ENCODE measurements around the gene DMRTB1. TPM values are rescaled to one million over a fixed set of nuclear protein-coding genes. Genes with fewer than 3 reads are reported as not detected.

The DMRTB1 gene
- total and polyA plus RNA-seq, 2 of the 4 experiments (the other 2 are of a cell fraction) = not detected

DNA sequence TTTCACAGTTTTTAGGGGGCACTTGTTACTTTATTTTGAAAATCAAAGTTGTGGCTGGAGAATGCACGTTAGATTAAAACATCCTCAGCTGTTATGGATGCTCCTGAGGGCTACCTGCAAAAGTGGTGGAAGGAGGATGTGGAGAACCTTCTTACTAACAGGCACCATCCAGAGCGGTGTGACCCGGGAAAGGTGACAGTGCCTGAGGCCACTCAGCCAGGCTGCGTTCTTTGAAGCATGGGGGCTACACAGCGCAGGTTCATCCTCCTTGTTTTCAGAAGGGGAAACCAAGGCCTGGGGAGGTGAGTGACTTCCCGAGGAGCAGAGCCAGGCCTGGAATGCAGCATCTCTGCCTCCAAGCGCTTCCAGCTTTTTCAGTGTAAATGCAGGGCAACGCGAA is 24.0 kb downstream of the DMRTB1 start:
- Histone ChIP-seq H3K9ac (ENCODE audit: low read depth, low read length) (no peak overlapping the region), H3K56ac (ENCODE audit: extremely low read depth, insufficient read depth, low read length) (no peak overlapping the region), H4K20me1 (ENCODE audit: insufficient read depth, low read length) (no peaks in the 10 kb centered on the region), H4K8ac (ENCODE audit: low read depth in 2 of 2, low read length in 2 of 2) (no peak overlapping the region), H2AK9ac (replicated peaks; ENCODE audit: low read depth, low read length, poor library complexity) (no peak overlapping the region), H3K9me3 (ENCODE audit: control insufficient read depth, insufficient read depth, low read length) (no peaks in the 10 kb centered on the region; the same call in 1 of the 2 replicates), H3K4me1 (ENCODE audit: control insufficient read depth, insufficient read depth, low read length) (no peaks in the 10 kb centered on the region), H3K4ac (ENCODE audit: low read depth, low read length) (no peak overlapping the region), H3K27ac (ENCODE audit: insufficient read depth, low read length) (no peak overlapping the region), H2BK20ac (ENCODE audit: low read depth, low read length) (no peak overlapping the region), H3K4me2 (ENCODE audit: low read depth, low read length) (no peak overlapping the region), H2AK5ac (ENCODE audit: low read depth, low read length) (no peak overlapping the region), H4K5ac (ENCODE audit: low read depth, low read length) (no peak overlapping the region), H4K91ac (ENCODE audit: insufficient read depth, low read depth, low read length) (no peak overlapping the region), H3K23ac (ENCODE audit: low read depth, low read length) (no peak overlapping the region), H3K36me3 (ENCODE audit: control insufficient read depth, insufficient read depth, low read length) (no peaks in the 10 kb centered on the region), H3K14ac (replicated peaks; ENCODE audit: low read depth, low read length) (no peak overlapping the region), H2BK15ac (ENCODE audit: low read depth, low read length) (no peak overlapping the region), H3K27me3 (ENCODE audit: control insufficient read depth, insufficient read depth, low read length) (peaks cover 46% of the 10 kb centered on the region), H3K9me1 (ENCODE audit: insufficient read depth, low read length) (no peaks in the 10 kb centered on the region; the same call in 1 of the 2 replicates), H3K79me1 (ENCODE audit: low read depth in 1 of 2, low read length in 2 of 2) (no peaks in the 10 kb centered on the region), H2BK5ac (ENCODE audit: low read depth, low read length, poor library complexity, severe bottlenecking) (no peak overlapping the region), H2BK120ac (ENCODE audit: low read depth, low read length) (no peak overlapping the region), H3K4me3 (ENCODE audit: insufficient read depth, low read depth, low read length) (no peak overlapping the region), H2AFZ (replicated peaks; ENCODE audit: low read length, poor library complexity) (no peak overlapping the region), H3K18ac (ENCODE audit: low read depth, low read length) (no peak overlapping the region)
- ATAC-seq (ENCODE audit: low read depth) = no peak
- CTCF ChIA-PET = no interaction called here
- intact Hi-C loops (cut with micrococcal nuclease) = no loop called here
- in situ Hi-C loops (cut with MboI; ENCODE audit: low sequenced_read_pairs) = no loop called here
- POLR2A ChIA-PET (ENCODE audit: unreplicated experiment) = no interaction called here
- TF ChIP-seq CEBPB (IDR thresholded peaks at IDR 0.05; ENCODE audit: low read depth, low read length) (no peak), MAZ (IDR thresholded peaks at IDR 0.05; ENCODE audit: borderline replicate concordance, low read depth, low read length) (no peak), RAD21 (IDR thresholded peaks at IDR 0.05; ENCODE audit: low read length) (no peak), MXI1 (IDR thresholded peaks at IDR 0.05; ENCODE audit: borderline replicate concordance, low read depth, low read length) (no peak), FOS (IDR thresholded peaks at IDR 0.05; ENCODE audit: low read depth, low read length) (no peak), RCOR1 (IDR thresholded peaks at IDR 0.05; ENCODE audit: insufficient replicate concordance, low read length) (no peak), NFE2L2 (IDR thresholded peaks at IDR 0.05; ENCODE audit: low read depth, low read length) (no peak), MAFK (IDR thresholded peaks at IDR 0.05; ENCODE audit: low read depth, low read length) (no peak), RFX5 (IDR thresholded peaks at IDR 0.05; ENCODE audit: low read depth, low read length) (no peak), SMC3 (IDR thresholded peaks at IDR 0.05; ENCODE audit: low read depth, low read length) (no peak), CHD1 (IDR thresholded peaks at IDR 0.05; ENCODE audit: low read depth, low read length) (no peak), BHLHE40 (IDR thresholded peaks at IDR 0.05; ENCODE audit: low read depth, low read length) (no peak), POLR2A (IDR thresholded peaks at IDR 0.05; ENCODE audit: low read depth, low read length) (no peak)
- TF ChIP-seq, protein P1, sequence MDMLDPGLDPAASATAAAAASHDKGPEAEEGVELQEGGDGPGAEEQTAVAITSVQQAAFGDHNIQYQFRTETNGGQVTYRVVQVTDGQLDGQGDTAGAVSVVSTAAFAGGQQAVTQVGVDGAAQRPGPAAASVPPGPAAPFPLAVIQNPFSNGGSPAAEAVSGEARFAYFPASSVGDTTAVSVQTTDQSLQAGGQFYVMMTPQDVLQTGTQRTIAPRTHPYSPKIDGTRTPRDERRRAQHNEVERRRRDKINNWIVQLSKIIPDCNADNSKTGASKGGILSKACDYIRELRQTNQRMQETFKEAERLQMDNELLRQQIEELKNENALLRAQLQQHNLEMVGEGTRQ (IDR thresholded peaks at IDR 0.05; ENCODE audit: low read depth, low read length) = no peak
- TF ChIP-seq, protein P2, sequence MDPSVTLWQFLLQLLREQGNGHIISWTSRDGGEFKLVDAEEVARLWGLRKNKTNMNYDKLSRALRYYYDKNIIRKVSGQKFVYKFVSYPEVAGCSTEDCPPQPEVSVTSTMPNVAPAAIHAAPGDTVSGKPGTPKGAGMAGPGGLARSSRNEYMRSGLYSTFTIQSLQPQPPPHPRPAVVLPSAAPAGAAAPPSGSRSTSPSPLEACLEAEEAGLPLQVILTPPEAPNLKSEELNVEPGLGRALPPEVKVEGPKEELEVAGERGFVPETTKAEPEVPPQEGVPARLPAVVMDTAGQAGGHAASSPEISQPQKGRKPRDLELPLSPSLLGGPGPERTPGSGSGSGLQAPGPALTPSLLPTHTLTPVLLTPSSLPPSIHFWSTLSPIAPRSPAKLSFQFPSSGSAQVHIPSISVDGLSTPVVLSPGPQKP (IDR thresholded peaks at IDR 0.05; ENCODE audit: borderline replicate concordance, low read depth, low read length) = no peak
- TF ChIP-seq, protein P3, sequence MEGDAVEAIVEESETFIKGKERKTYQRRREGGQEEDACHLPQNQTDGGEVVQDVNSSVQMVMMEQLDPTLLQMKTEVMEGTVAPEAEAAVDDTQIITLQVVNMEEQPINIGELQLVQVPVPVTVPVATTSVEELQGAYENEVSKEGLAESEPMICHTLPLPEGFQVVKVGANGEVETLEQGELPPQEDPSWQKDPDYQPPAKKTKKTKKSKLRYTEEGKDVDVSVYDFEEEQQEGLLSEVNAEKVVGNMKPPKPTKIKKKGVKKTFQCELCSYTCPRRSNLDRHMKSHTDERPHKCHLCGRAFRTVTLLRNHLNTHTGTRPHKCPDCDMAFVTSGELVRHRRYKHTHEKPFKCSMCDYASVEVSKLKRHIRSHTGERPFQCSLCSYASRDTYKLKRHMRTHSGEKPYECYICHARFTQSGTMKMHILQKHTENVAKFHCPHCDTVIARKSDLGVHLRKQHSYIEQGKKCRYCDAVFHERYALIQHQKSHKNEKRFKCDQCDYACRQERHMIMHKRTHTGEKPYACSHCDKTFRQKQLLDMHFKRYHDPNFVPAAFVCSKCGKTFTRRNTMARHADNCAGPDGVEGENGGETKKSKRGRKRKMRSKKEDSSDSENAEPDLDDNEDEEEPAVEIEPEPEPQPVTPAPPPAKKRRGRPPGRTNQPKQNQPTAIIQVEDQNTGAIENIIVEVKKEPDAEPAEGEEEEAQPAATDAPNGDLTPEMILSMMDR (conservative IDR thresholded peaks at IDR 0.05; ENCODE audit: low read depth, low read length) = no peak
- DNase-seq = no peak
- dilution Hi-C loops (cut with HindIII; ENCODE audit: low sequenced_read_pairs, unreplicated experiment) = no loop called here
- WGBS, 2 experiments (ENCODE audit: extremely low coverage in 2 of 2, insufficient read length in 1 of 2) = 92% methylated on average over 2 of the region's 9 CpGs; no CpG with 5 or more reads in 1 of the 2 experiments
- BruUV-seq (replicated peaks) = no TSS peak
